Activated CD4-positive, alpha-beta T cell treated with anti-CD3 and anti-CD28 coated beads for 36 hours (primary cell): ENCODE results near the gene AEN. TPM values are rescaled to one million over a fixed set of nuclear protein-coding genes. Genes with fewer than 3 reads are reported as not detected.

Experiments
- ATAC-seq: fragments of 200-7000 bp; cut with Tn5 transposase; one replicate; pipeline ENCODE4 v1.10.0; 2021; ENCODE audit warnings: mild to moderate bottlenecking, moderate library complexity
- CTCF ChIA-PET: fragments of 350-600 bp; sonication (Branson Sonifier 250); formaldehyde crosslinking; loops from one replicate; lab custom pipeline; 2021; ENCODE audit warnings: antibody characterized with exemption; lab: Charles Lee
- POLR2A ChIA-PET: fragments of 350-600 bp; sonication (Branson Sonifier 250); formaldehyde crosslinking; loops from one replicate; lab custom pipeline; 2021; ENCODE audit warnings: antibody characterized with exemption, inconsistent platforms; lab: Charles Lee
- DNase-seq: peaks from one replicate; pipeline ENCODE4 v3.0.0-alpha.2; 2020
- H3K27ac Mint-ChIP-seq: one replicate; pipeline ENCODE4 v1.8.0; 2021; ENCODE audit warnings: mixed read lengths
- H3K27me3 Mint-ChIP-seq: one replicate; pipeline ENCODE4 v1.8.0; 2021; ENCODE audit warnings: mixed read lengths
- H3K36me3 Mint-ChIP-seq: one replicate; pipeline ENCODE4 v1.8.0; 2021; ENCODE audit warnings: low read depth, mixed read lengths
- H3K4me1 Mint-ChIP-seq: one replicate; pipeline ENCODE4 v1.8.0; 2021; ENCODE audit warnings: mixed read lengths
- H3K4me3 Mint-ChIP-seq: one replicate; pipeline ENCODE4 v1.8.0; 2021; ENCODE audit warnings: mild to moderate bottlenecking, moderate library complexity, mixed read lengths
- H3K9me3 Mint-ChIP-seq: one replicate; pipeline ENCODE4 v1.8.0; 2021; ENCODE audit warnings: low read depth, mixed read lengths
- intact Hi-C, 2 experiments: fragments of 100-400 bp; cut with DNase I in 1 of 2; cut with micrococcal nuclease in 1 of 2; formaldehyde crosslinking; loops; one replicate each; pipeline versions ENCODE4 v1.14.2 to v1.15.1; 2022 to 2024; cut with DNase I, micrococcal nuclease
- total RNA-seq, 2 experiments: library from RNA; stranded (reverse); gene quantifications; one replicate each; pipeline ENCODE4 v1.2.3, GENCODE V29; 2021

Gene AEN
- 10 to 100 TPM; 42.8 to 52.9 TPM for total RNA-seq

GRCh38 chr15:88620995-88621772 is at the start of gene AEN:
Gene AEN, plus strand, starts transcription at chr15:88621340. Its CDS starts 4,870 bp downstream, at chr15:88626210.
- H3K27ac Mint-ChIP-seq, result peak within 1 kb of the TSS; percentile 94
- peaks cover 5% of the 10 kb centered on the region for H3K27me3 Mint-ChIP-seq
- H3K4me3 Mint-ChIP-seq, result peak within 1 kb of the TSS; percentile 90
- CTCF ChIA-PET, result interaction anchor here (0.5 to 1.9 kb wide), 6 partner anchors 14 to 1992 kb away, joined by 3 to 11 read pairs (median 4); partner anchors contain the start of gene ISG20
- POLR2A ChIA-PET, result interaction anchor here (0.7 to 2.1 kb wide), 3 partner anchors 14 to 36 kb away, joined by 3 to 11 read pairs (median 4); no protein-coding TSS in a partner anchor
- H3K36me3 Mint-ChIP-seq, result peaks cover 37% of the 10 kb centered on the region
- intact Hi-C loops, result loop anchor here (1.0 to 5.0 kb wide), 7 partner anchors 75 to 1271 kb away; partner anchors contain the start of genes DET1 (in 2 of the 2), ABHD2 (in 1 of the 2), AP3S2 (in 1 of the 2) and FANCI (in 1 of the 2)
- H3K9me3 Mint-ChIP-seq, result no peaks in the 10 kb centered on the region
- H3K4me1 Mint-ChIP-seq, result peaks cover 41% of the 10 kb centered on the region
- peak; percentile 97 for DNase-seq
- peak; percentile 83 for ATAC-seq

- Mint-ChIP-seq H3K27me3 (peaks cover 5% of the 10 kb centered on the region), H3K36me3 (no peaks in the 10 kb centered on the region), H3K4me1 (no peaks in the 10 kb centered on the region), H3K9me3 (no peaks in the 10 kb centered on the region), H3K4me3 (no peak overlapping the region), H3K27ac (no peak overlapping the region)
- DNase-seq (no peak), ATAC-seq (no peak)
- intact Hi-C loops, result no loop called here
- ChIA-PET POLR2A (no interaction called here), CTCF (no interaction called here)
These were observed 49.3 kb upstream of the AEN start for GRCh38 chr15:88571852-88572259.

- Mint-ChIP-seq H3K27me3 (peaks cover 3% of the 10 kb centered on the region), H3K9me3 (no peaks in the 10 kb centered on the region), H3K4me3 (no peak overlapping the region), H3K4me1 (no peaks in the 10 kb centered on the region), H3K27ac (no peak overlapping the region), H3K36me3 (no peaks in the 10 kb centered on the region)
- ATAC-seq (no peak), DNase-seq (no peak)
- CTCF ChIA-PET, result no interaction called here
- intact Hi-C loops, result no loop called here
- POLR2A ChIA-PET, result no interaction called here
These were observed 47.1 kb upstream of the AEN start for GRCh38 chr15:88574077-88574476.

GRCh38 chr15:88574655-88575054 is 46.5 kb upstream of the AEN start:
- Mint-ChIP-seq H3K9me3 (no peaks in the 10 kb centered on the region), H3K4me1 (no peaks in the 10 kb centered on the region), H3K36me3 (no peaks in the 10 kb centered on the region), H3K4me3 (no peak overlapping the region), H3K27ac (no peak overlapping the region), H3K27me3 (peaks cover 3% of the 10 kb centered on the region)
- ATAC-seq (no peak), DNase-seq (no peak)
- intact Hi-C loops, result no loop called here
- ChIA-PET POLR2A (no interaction called here), CTCF (no interaction called here)

GRCh38 chr15:88579322-88579721 is 41.8 kb upstream of the AEN start:
- no peak overlapping the region for H3K4me3 Mint-ChIP-seq
- ChIA-PET CTCF (no interaction called here), POLR2A (no interaction called here)
- ATAC-seq (no peak), DNase-seq (no peak)
- H3K36me3 Mint-ChIP-seq, result no peaks in the 10 kb centered on the region
- no peak overlapping the region for H3K27ac Mint-ChIP-seq
- H3K4me1 Mint-ChIP-seq, result no peaks in the 10 kb centered on the region
- intact Hi-C loops, result no loop called here
- H3K27me3 Mint-ChIP-seq, result peaks cover 5% of the 10 kb centered on the region
- H3K9me3 Mint-ChIP-seq, result no peaks in the 10 kb centered on the region

GRCh38 chr15:88580532-88580931 is 40.6 kb upstream of the AEN start:
- Mint-ChIP-seq H3K9me3 (no peaks in the 10 kb centered on the region), H3K27me3 (peaks cover 2% of the 10 kb centered on the region), H3K36me3 (no peaks in the 10 kb centered on the region), H3K4me1 (no peaks in the 10 kb centered on the region), H3K4me3 (no peak overlapping the region), H3K27ac (no peak overlapping the region)
- POLR2A ChIA-PET, result no interaction called here
- CTCF ChIA-PET, result interaction anchor here (0.6 kb wide), 1 partner anchor 14 kb away, joined by 3 read pairs; no protein-coding TSS in a partner anchor
- intact Hi-C loops, result no loop called here
- ATAC-seq (no peak), DNase-seq (no peak)

- no peaks in the 10 kb centered on the region for H3K36me3 Mint-ChIP-seq
- CTCF ChIA-PET, result interaction anchor here (0.7 kb wide), 1 partner anchor 80 kb away, joined by 3 read pairs; no protein-coding TSS in a partner anchor
- POLR2A ChIA-PET, result no interaction called here
- ATAC-seq (no peak), DNase-seq (no peak)
- H3K27me3 Mint-ChIP-seq, result peaks cover 2% of the 10 kb centered on the region
- no peak overlapping the region for H3K4me3 Mint-ChIP-seq
- no peaks in the 10 kb centered on the region for H3K9me3 Mint-ChIP-seq
- H3K27ac Mint-ChIP-seq, result no peak overlapping the region
- intact Hi-C loops, result no loop called here
- H3K4me1 Mint-ChIP-seq, result no peaks in the 10 kb centered on the region
These were observed 34.6 kb upstream of the AEN start for GRCh38 chr15:88586401-88587162.

GRCh38 chr15:88590759-88591158 is 30.4 kb upstream of the AEN start:
- Mint-ChIP-seq H3K4me1 (peaks cover 4% of the 10 kb centered on the region), H3K36me3 (no peaks in the 10 kb centered on the region), H3K27me3 (peaks cover 2% of the 10 kb centered on the region), H3K27ac (no peak overlapping the region), H3K9me3 (no peaks in the 10 kb centered on the region), H3K4me3 (no peak overlapping the region)
- no peak for DNase-seq
- intact Hi-C loops, result no loop called here
- ChIA-PET POLR2A (no interaction called here), CTCF (no interaction called here)
- no peak for ATAC-seq

- no peak overlapping the region for H3K27ac Mint-ChIP-seq
- H3K4me3 Mint-ChIP-seq, result no peak overlapping the region
- no peaks in the 10 kb centered on the region for H3K36me3 Mint-ChIP-seq
- ChIA-PET POLR2A (no interaction called here), CTCF (interaction anchor here (0.7 kb wide), 1 partner anchor 382 kb away, joined by 3 read pairs; no protein-coding TSS in a partner anchor)
- H3K9me3 Mint-ChIP-seq, result no peaks in the 10 kb centered on the region
- peaks cover 2% of the 10 kb centered on the region for H3K27me3 Mint-ChIP-seq
- ATAC-seq, result no peak
- H3K4me1 Mint-ChIP-seq, result peaks cover 4% of the 10 kb centered on the region
- intact Hi-C loops, result no loop called here
- no peak for DNase-seq
These were observed 29.8 kb upstream of the AEN start for GRCh38 chr15:88591384-88591783.

- DNase-seq (no peak), ATAC-seq (no peak)
- Mint-ChIP-seq H3K27ac (no peak overlapping the region), H3K9me3 (no peaks in the 10 kb centered on the region), H3K36me3 (no peaks in the 10 kb centered on the region), H3K27me3 (peaks cover 54% of the 10 kb centered on the region), H3K4me1 (peaks cover 16% of the 10 kb centered on the region), H3K4me3 (no peak overlapping the region)
- ChIA-PET POLR2A (no interaction called here), CTCF (no interaction called here)
- intact Hi-C loops, result no loop called here
These were observed 17.3 kb upstream of the AEN start for GRCh38 chr15:88603885-88604284.

- DNase-seq (no peak), ATAC-seq (no peak)
- ChIA-PET POLR2A (no interaction called here), CTCF (no interaction called here)
- Mint-ChIP-seq H3K36me3 (no peaks in the 10 kb centered on the region), H3K9me3 (no peaks in the 10 kb centered on the region), H3K4me1 (peaks cover 16% of the 10 kb centered on the region), H3K4me3 (no peak overlapping the region), H3K27me3 (peaks cover 60% of the 10 kb centered on the region), H3K27ac (no peak overlapping the region)
- intact Hi-C loops, result no loop called here
These were observed 16.6 kb upstream of the AEN start for GRCh38 chr15:88604381-88605188.
